C1 segment of cervical spinal cord (tissue), 14 donors: ENCODE data around the gene PLEKHG7.

Experiments used
- DNase-seq, 14 donors: peaks; one replicate each; lab custom pipeline; 2025; lab: John Stamatoyannopoulos, UW

The PLEKHG7 gene

GRCh38 chr12:92706594-92706993 lies 3.8 kb downstream of the PLEKHG7 start:
- DNase-seq, result no peak

DNA sequence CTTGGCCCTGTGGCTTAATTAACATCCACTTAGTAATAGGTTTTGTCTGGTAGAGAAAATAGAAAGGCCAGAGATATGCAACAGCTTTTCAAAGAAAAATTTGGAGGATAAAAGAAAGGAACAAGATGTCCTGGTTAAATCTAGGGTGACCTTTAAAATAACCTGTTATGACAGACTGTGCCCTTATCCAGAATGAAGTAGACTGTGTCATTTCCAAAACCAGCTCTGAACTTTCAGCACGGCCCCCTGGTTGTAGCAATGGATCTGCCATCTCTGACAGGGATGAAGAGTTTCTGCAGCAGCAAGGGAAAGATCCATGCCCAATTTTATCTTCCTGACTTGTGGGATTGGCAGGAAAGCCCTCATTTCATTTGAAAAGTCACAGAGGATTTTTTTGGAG lies 5.1 kb downstream of the PLEKHG7 start:
- no peak for DNase-seq

GRCh38 chr12:92715625-92716024 lies 12.8 kb downstream of the PLEKHG7 start:
- no peak for DNase-seq

- no peak for DNase-seq
Observed at GRCh38 chr12:92717202-92717601, 14.4 kb downstream of the PLEKHG7 start.

- no peak for DNase-seq
Observed at GRCh38 chr12:92718483-92718990, 15.7 kb downstream of the PLEKHG7 start.

DNA sequence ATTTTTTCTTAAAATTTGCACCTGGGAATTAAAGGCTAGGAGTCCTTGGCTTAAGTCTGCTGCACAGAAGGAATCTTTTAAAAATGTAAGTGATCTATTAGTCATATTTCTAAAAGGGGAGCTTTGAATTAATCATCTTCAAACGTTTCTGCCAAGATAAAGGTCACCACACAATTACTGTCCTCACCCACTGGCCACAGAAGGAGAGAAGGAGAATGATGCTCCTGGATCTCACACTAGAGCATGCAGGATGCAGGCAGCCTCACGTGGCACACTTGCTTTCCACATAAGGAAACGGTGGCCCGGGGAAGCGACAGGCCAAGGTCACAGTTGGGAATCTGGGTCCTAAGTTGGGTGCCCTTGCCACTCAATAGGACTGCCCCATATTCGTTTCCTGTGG lies 16.9 kb downstream of the PLEKHG7 start:
- no peak for DNase-seq

GRCh38 chr12:92721130-92721529 lies 18.3 kb downstream of the PLEKHG7 start:
- DNase-seq, result no peak

- DNase-seq, result no peak
Observed at GRCh38 chr12:92721656-92722055, 18.9 kb downstream of the PLEKHG7 start.

GRCh38 chr12:92722897-92723296 lies 20.1 kb downstream of the PLEKHG7 start:
- no peak for DNase-seq

DNA sequence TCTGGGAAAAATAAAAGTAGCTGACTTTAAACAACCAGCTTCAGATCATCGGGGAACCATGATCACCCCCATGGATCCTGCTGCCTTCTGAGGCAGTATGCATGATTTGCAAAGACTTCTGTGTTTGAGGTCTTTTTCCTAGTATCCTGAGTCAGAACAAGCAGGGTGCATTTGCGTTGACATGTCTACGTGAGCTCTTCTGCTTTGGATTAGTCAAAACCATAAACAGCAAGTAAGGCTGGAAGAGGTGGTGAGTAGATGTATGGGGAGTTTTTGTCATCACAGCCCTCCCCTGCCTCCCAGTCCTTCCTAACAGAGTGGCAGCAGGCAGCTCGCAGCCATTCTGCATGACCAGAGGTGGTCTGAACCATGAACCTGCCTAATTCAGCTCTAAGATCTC lies 24.1 kb downstream of the PLEKHG7 start:
- DNase-seq, result no peak

GRCh38 chr12:92729773-92730305 lies 27.1 kb downstream of the PLEKHG7 start:
- DNase-seq, result peak in 1 of 14 donors; percentile 3

DNA sequence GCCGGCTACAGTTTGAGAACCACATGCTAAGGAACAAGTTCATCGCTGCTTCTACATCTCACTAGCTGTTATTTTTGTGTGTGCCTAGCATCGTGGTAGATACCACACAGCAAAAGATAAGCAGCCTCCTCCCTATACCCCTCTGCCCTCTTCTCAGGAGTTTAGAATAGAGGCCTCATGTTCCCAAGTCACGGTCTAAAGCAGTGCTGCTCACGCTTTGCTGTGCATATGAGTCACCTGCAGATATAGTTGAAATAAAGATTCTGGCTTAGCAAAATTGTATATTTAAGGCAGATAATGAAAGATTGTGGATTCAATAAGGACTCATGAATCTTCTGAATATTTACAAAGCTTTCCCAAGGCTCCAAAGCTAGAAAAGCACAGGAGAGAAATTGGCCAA lies 28.0 kb downstream of the PLEKHG7 start:
- no peak for DNase-seq

DNA sequence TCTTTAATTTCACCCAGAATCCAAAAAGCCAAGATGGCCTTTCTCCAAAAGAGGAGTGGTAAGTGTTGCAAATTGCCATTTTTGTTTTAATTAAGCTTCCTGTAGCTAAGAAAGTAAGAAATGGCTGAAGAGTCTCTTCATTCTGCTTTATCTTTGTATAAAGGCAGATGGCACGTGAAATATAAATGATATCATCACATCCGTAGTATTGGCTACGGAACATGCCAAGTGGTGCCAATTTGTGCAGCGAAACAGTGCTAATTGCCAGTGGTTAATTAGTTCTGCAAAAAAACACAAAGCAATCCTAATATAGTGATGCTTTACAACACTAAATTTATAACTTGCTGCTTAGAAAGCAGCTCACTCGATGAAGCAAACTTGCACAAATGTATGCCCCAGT lies 29.4 kb downstream of the PLEKHG7 start:
- DNase-seq, result peak in 1 of 14 donors; percentile 8

DNA sequence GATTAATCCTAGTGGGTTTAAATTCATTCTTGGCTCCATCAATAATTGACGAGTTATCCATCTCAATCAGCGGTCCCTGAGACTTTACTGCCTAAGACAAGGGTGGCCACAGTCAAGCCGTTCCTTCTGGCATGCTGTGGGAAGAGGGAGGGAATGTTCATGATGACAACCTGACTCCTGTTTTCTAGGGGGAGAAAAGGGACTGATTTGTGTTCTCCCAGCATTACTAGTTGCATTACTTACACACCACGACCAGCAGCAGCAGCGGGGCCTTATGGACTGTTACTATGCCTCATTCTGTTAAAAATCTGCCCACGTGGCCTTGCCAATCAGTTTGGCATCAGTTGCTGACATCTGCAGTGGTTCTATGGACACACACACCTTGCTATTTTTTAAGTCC lies 29.9 kb downstream of the PLEKHG7 start:
- no peak for DNase-seq

DNA sequence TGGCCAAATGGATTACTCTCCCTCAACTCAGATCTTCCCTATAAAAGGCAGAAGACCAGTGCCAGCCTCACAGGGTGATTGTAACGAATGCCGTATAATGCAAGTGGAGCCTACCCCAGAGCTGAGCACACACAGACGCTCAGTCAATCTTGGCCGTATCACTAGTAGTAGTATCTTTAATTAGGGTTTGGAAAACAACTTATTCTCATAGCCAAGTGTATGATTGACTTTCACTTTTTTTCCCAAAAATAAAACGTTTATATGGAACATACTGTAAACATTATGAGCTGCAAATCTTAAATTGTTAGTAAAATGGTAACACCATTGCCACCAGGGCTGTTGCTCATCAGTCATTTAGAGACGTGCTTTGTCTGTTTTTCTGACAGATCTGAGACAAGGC lies 30.4 kb downstream of the PLEKHG7 start:
- no peak for DNase-seq

DNA sequence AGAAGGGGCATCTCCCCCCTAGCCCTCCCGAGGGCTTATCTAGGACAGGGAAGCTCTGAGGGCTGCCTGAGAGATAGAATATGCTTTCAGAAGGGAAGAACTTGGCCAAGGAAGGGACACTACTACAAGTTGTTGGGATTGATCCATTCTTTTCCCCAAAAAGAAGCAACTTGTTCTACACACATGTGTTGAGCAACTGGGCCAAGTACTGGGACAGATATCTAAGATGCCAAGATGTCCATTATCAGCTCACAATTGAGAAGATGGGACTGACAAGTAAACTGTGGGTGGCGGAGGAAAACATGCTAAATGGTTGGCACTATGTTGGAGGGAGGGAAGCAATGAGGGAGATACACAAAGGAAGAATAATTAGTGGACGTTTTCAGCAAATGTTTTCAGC lies 30.9 kb downstream of the PLEKHG7 start:
- DNase-seq, result no peak

GRCh38 chr12:92735131-92735721 lies 32.4 kb downstream of the PLEKHG7 start:
- peak in 1 of 14 donors; percentile 22 for DNase-seq

DNA sequence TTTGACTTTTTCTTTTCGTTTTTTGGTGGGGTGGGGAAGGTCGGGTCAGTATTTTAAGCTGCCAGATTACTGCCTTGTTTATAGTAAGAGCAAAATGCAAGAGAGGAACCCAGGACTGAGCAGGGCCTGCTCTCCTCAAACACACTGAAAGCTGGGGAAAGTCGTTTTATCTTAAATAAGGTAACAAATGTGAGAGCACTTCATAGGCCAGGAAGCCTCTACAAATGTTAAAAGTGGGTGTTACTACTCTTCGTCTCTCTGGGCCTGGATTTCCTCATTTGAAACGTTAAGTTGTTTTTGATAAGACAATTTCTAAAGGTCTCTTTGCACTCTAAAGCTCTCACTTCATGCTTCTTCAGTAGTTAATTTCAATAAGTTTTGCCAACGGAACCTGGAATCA lies 33.8 kb downstream of the PLEKHG7 start:
- DNase-seq, result no peak

GRCh38 chr12:92737855-92738850 lies 35.4 kb downstream of the PLEKHG7 start:
- DNase-seq, result no peak

- DNase-seq, result no peak
Observed at GRCh38 chr12:92739113-92739512, 36.3 kb downstream of the PLEKHG7 start.

DNA sequence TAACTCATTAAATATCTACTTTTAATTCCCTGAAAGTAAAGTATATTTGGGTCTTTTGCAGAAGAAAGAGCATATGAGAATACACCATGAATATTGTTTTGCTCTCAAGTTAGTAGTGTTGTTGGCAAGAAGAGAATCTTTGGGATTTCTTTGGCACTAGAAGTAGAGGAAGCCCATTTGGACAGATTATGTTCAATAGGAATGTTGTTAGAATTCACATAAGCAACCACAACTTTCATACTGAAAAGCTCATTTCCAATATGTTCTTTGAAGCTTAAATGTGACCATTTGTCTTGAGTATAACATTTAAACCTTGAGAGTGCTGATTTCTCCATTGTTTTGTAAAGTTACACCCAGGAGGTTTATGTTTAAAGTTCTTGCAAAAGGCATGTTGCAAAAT lies 37.6 kb downstream of the PLEKHG7 start:
- no peak for DNase-seq

GRCh38 chr12:92743026-92743425 lies 40.2 kb downstream of the PLEKHG7 start:
- peak in 1 of 14 donors; percentile 15 for DNase-seq
